ENCODE measurements around the gene LGALS16.

GRCh38 chr19:39684267-39684666 is 28.6 kb downstream of the LGALS16 start:
- TF ChIP-seq EP300 (IDR thresholded peaks at IDR 0.05) (no peak), CTCF (IDR thresholded peaks at IDR 0.05) (no peak), POLR2A (IDR thresholded peaks at IDR 0.05) (no peak), POLR2AphosphoS5 (IDR thresholded peaks at IDR 0.05) (no peak)

Data from sigmoid colon (tissue), 4 donors.